A549 (cell line): ENCODE measurements around the gene RAPGEF4. TPM values are rescaled to one million over a fixed set of nuclear protein-coding genes. Genes with fewer than 3 reads are reported as not detected.
A peak's percentile ranks its signal among the peaks of the same experiment; 100 is the strongest.

Experiments used
- ATAC-seq, 2 experiments: fragments of 200-7000 bp in 1 of 2; fragments of >200 bp in 1 of 2; cut with Nextera tagmentation in 1 of 2; cut with Tn5 transposase in 1 of 2; 3 replicates each; pipeline versions ENCODE4 v1.8.0 to v1.9.1; 2018 to 2020; ENCODE audit warnings: mild to moderate bottlenecking in 1 of 2, moderate library complexity in 1 of 2
- CTCF ChIA-PET: fragments of 300-600 bp; sonication (Branson Sonifier 250); formaldehyde crosslinking; extraction: SDS; loops from one replicate; lab custom pipeline; 2021; ENCODE audit warnings: antibody characterized with exemption, inconsistent platforms; lab: Yijun Ruan, JAX
- POLR2A ChIA-PET: fragments of 350-600 bp; formaldehyde crosslinking; extraction: SDS; loops from one replicate; lab custom pipeline; 2021; ENCODE audit warnings: antibody characterized with exemption, inconsistent platforms; lab: Yijun Ruan, JAX
- DNase-seq, 2 experiments: peaks; one replicate each; pipeline versions ENCODE4 v3.0.0 to v3.0.0-alpha.2; 2011 to 2016; ENCODE audit warnings: low read depth in 1 of 2, low spot score in 1 of 2
- FAIRE-seq: peaks from 2 replicates; lab custom pipeline; 2011; peaks lifted over from hg19 to GRCh38; lab: Jason Lieb, UNC
- H3K27ac ChIP-seq, 2 experiments: fragments of >200 bp; sonication (Bioruptor Twin); formaldehyde crosslinking; 3 replicates each; pipeline ENCODE4 v1.5.1; 2016 to 2017
- H3K4me1 ChIP-seq: fragments of >200 bp; sonication (Bioruptor Twin); formaldehyde crosslinking; 3 replicates; pipeline ENCODE4 v1.6.1; 2016
- H3K4me2 ChIP-seq: fragments of >200 bp; sonication (Bioruptor Twin); formaldehyde crosslinking; 3 replicates; pipeline ENCODE4 v1.6.1; 2016
- H3K4me3 ChIP-seq: fragments of >200 bp; sonication (Bioruptor Twin); formaldehyde crosslinking; 3 replicates; pipeline ENCODE4 v1.5.1; 2016
- H3K9me3 ChIP-seq: fragments of >200 bp; sonication (Bioruptor Twin); formaldehyde crosslinking; 3 replicates; pipeline ENCODE4 v1.6.1; 2016
- CBX8 ChIP-seq: fragments of 200-600 bp; sonication (generic); IDR thresholded peaks from 2 replicates; pipeline ENCODE4 v1.6.1; 2016
- CEBPB ChIP-seq, 2 experiments: fragments of >200 bp in 1 of 2; sonication (Bioruptor Twin) in 1 of 2; formaldehyde crosslinking in 1 of 2; IDR thresholded peaks; 2 replicates each; pipeline ENCODE4 v1.6.1; 2012 to 2016
- CTCF ChIP-seq: fragments of >200 bp; sonication (Bioruptor Twin); formaldehyde crosslinking; IDR thresholded peaks from 3 replicates; pipeline ENCODE4 v1.5.1; 2016
- FOSL2 ChIP-seq, 2 experiments: fragments of 450-650 bp in 1 of 2; fragments of >200 bp in 1 of 2; sonication (Bioruptor Twin) in 1 of 2; formaldehyde crosslinking; IDR thresholded peaks; 2 replicates each; pipeline versions ENCODE4 v1.5.0 to v1.6.1; 2016 to 2020; ENCODE audit warnings: mild to moderate bottlenecking in 1 of 2, moderate library complexity in 1 of 2
- HOXA7 ChIP-seq: fragments of 250-450 bp; sonication (Bioruptor Pico); IDR thresholded peaks from 2 replicates; pipeline ENCODE4 v1.5.0; 2020; ENCODE audit warnings: mild to moderate bottlenecking, moderate library complexity
- HOXB13 ChIP-seq: fragments of 250-450 bp; sonication (Bioruptor Pico); IDR thresholded peaks from 2 replicates; pipeline ENCODE4 v1.5.0; 2020; ENCODE audit warnings: low read depth, mild to moderate bottlenecking, moderate library complexity
- JUN ChIP-seq, 2 experiments: fragments of >200 bp; sonication (Bioruptor Twin); formaldehyde crosslinking; IDR thresholded peaks; 2 replicates in 1 of 2; 3 replicates in 1 of 2; pipeline ENCODE4 v1.6.1; 2016 to 2017
- JUNB ChIP-seq: fragments of >200 bp; sonication (Bioruptor Twin); formaldehyde crosslinking; IDR thresholded peaks from 2 replicates; pipeline ENCODE4 v1.6.1; 2016
- KDM1A ChIP-seq: fragments of 200-600 bp; sonication (generic); IDR thresholded peaks from 2 replicates; pipeline ENCODE4 v1.6.1; 2016; ENCODE audit warnings: low read depth, mild to moderate bottlenecking
- NFE2L2 ChIP-seq: fragments of 150-350 bp; conservative IDR thresholded peaks from 2 replicates; pipeline ENCODE4 v1.6.1; 2014; ENCODE audit warnings: low read length
- PBX3 ChIP-seq: IDR thresholded peaks from 2 replicates; pipeline ENCODE4 v1.6.1; 2012
- RAD21 ChIP-seq, 2 experiments: fragments of >200 bp in 1 of 2; sonication (Bioruptor Twin) in 1 of 2; formaldehyde crosslinking in 1 of 2; IDR thresholded peaks in 1 of 2; conservative IDR thresholded peaks in 1 of 2; 2 replicates in 1 of 2; 3 replicates in 1 of 2; pipeline ENCODE4 v1.6.1; 2012 to 2018; ENCODE audit warnings: inconsistent platforms in 1 of 2
- SREBF2 ChIP-seq: fragments of 450-650 bp; IDR thresholded peaks from 2 replicates; pipeline ENCODE4 v1.6.1; 2014; ENCODE audit warnings: mild to moderate bottlenecking, moderate library complexity
- TP53 ChIP-seq: fragments of 250-450 bp; sonication (Bioruptor Pico); IDR thresholded peaks from 2 replicates; pipeline ENCODE4 v1.5.0; 2021; ENCODE audit warnings: mild to moderate bottlenecking, moderate library complexity
- ZC3H11A ChIP-seq: fragments of 450-650 bp; IDR thresholded peaks from 2 replicates; pipeline ENCODE4 v1.6.1; 2014; ENCODE audit warnings: antibody characterized with exemption, mild to moderate bottlenecking
- ZNF302 ChIP-seq: fragments of 250-450 bp; sonication (Bioruptor Pico); IDR thresholded peaks from 2 replicates; pipeline ENCODE4 v1.9.0; 2021; ENCODE audit warnings: inconsistent platforms, mild to moderate bottlenecking, moderate library complexity
- WGBS: methylation state at CpG from one replicate; pipeline ENCODE4 v1.1.6; 2017; ENCODE audit errors: missing lambda C conversion rate; 5-methylcytosine and 5-hydroxymethylcytosine counted together
- polyA plus RNA-seq, 4 experiments: library from polyadenylated mRNA; depleted of rRNA in 3 of 4; stranded (reverse); fragments of >200 nt; fragmentation: RNase III in 1 of 4; extraction: RNeasy Plus Mini Kit Qiagen cat#74134 plus additional on column Dnase treatment in 1 of 4; gene quantifications; 2 replicates in 3 of 4; 3 replicates in 1 of 4; pipeline ENCODE4 v1.2.3, GENCODE V29; 2011 to 2017
- TF ChIP-seq, protein P1 (sequence below): fragments of 450-650 bp; IDR thresholded peaks from 2 replicates; pipeline ENCODE4 v1.6.1; 2014; ENCODE audit warnings: antibody characterized with exemption
- TF ChIP-seq, protein P2 (sequence below): fragments of 150-350 bp; IDR thresholded peaks from 2 replicates; pipeline ENCODE4 v1.6.1; 2014; ENCODE audit warnings: low read depth, mild to moderate bottlenecking, low read length
- TF ChIP-seq, protein P3 (sequence below): IDR thresholded peaks from 2 replicates; pipeline ENCODE4 v1.6.1; 2012
- TF ChIP-seq, protein P4 (sequence below): IDR thresholded peaks from 2 replicates; pipeline ENCODE4 v1.6.1; 2012; ENCODE audit warnings: low read depth, borderline replicate concordance

Gene RAPGEF4
- polyA plus RNA-seq, 2 of the 4 experiments (the other 2 are of a cell fraction) = 0.18 to 1.1 TPM

GRCh38 chr2:172993139-172993538 is 257.5 kb downstream of the RAPGEF4 start (continued):
- TF ChIP-seq, protein P1, sequence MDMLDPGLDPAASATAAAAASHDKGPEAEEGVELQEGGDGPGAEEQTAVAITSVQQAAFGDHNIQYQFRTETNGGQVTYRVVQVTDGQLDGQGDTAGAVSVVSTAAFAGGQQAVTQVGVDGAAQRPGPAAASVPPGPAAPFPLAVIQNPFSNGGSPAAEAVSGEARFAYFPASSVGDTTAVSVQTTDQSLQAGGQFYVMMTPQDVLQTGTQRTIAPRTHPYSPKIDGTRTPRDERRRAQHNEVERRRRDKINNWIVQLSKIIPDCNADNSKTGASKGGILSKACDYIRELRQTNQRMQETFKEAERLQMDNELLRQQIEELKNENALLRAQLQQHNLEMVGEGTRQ = no peak
- TF ChIP-seq RAD21 (conservative IDR thresholded peaks at IDR 0.05 in 1 of 2, IDR thresholded peaks at IDR 0.05 in 1 of 2) = no peak

DNA sequence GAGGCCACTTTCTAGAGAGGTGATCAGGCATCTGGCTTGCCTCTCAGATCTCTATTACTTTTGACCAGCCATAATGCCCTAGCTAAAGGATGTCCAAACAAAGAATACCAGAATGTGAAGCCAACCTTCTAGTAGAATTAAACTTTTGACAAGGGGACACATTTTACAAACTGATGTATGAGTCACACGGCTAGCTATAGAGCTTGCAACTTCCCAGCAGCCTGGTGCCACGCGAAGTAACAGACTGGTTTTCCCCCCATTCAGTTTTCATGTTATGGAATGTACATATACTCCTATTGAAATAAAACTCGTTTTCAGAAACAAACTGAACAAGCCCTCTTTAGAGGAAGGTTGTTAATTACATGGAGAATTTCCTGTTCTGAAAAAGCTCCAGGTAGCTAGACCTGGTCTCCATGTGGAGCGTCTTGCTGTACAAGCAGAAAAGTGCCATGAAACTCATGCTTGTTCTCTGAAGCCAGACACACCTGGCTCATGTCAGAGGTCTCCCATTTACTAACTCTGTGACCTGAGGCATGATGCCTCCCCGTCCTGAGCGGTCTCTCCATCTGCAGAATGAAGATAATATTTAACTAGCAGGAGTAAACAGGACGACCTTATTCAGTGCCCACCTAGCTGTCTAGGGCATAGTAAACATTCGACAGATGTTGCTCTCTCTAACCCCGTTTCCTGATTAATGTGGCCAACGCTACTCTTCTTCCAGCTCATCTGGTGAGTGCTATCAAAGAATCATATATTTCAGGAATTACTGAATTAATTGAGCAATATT is 258.5 kb downstream of the RAPGEF4 start:
- Histone ChIP-seq H3K27ac (peak overlapping the region; percentile 71 to 86), H3K9me3 (0 out of 3 replicates have a peak, but pooled peaks cover 2% of the 10 kb centered on the region), H3K4me3 (no peak overlapping the region), H3K4me1 (peaks cover 57% of the 10 kb centered on the region)
- ChIA-PET CTCF (interaction anchor here (0.5 to 2.2 kb wide), 11 partner anchors 8 to 187 kb away, joined by 3 to 9 read pairs (median 4); no protein-coding TSS in a partner anchor), POLR2A (interaction anchor here (0.6 to 1.6 kb wide), 2 partner anchors 8 to 1125 kb away, joined by 3 read pairs; no protein-coding TSS in a partner anchor)
- no peak for DNase-seq
- ATAC-seq = no peak
- WGBS = 67% methylated on average over 11 of the region's 11 CpGs
- TF ChIP-seq FOSL2 (IDR thresholded peaks at IDR 0.05) (no peak), FOSL2 (CRISPR knock-in tag; IDR thresholded peaks at IDR 0.05) (peak; percentile 37; the same call in 1 of the 2 replicates), HOXB13 (CRISPR knock-in tag) (peak; percentile 9; the same call in 1 of the 2 replicates), SREBF2 (no peak)
- TF ChIP-seq, all 56 proteins: peak for 2
- no peak for FAIRE-seq
- H3K4me2 ChIP-seq = peak overlapping the region; percentile 67; the same call in 2 of the 3 replicates

DNA sequence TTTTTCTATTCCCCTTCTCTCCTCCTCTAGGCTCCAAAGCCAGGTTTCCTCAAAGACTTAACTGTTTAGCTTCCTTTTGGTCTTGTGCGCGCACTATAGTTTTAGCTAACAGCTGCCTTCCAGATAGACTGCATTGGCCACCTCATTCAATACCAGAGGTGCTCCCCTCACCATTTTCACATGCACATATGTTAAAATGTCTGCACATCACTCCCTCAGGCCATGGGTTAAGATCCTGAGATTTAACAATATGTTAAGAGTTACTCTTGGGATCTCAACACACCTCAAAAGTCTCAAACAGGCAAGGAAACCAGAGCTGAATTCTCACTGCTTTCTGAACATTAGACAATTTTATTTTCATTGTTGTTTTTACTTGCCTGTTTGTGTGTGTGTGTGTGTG is 259.2 kb downstream of the RAPGEF4 start:
- FAIRE-seq = no peak
- H3K27ac ChIP-seq = peak overlapping the region; percentile 71 to 86
- peak overlapping the region; percentile 67 for H3K4me2 ChIP-seq
- peaks cover 64% of the 10 kb centered on the region for H3K4me1 ChIP-seq
- 100% methylated on average over 2 of the region's 2 CpGs for WGBS
- no peak for ATAC-seq
- H3K4me3 ChIP-seq = no peak overlapping the region
- CTCF ChIA-PET = interaction anchor here (0.5 to 2.5 kb wide), 13 partner anchors 9 to 63 kb away, joined by 3 to 9 read pairs (median 4); no protein-coding TSS in a partner anchor
- H3K9me3 ChIP-seq = 0 out of 3 replicates have a peak, but pooled peaks cover 2% of the 10 kb centered on the region
- no peak for DNase-seq
- POLR2A ChIA-PET = no interaction called here
- TF ChIP-seq TP53 (CRISPR knock-in tag) = 0 out of 2 replicates have a peak, but pooled peaks have one; percentile 33
- TF ChIP-seq PBX3 = no peak

DNA sequence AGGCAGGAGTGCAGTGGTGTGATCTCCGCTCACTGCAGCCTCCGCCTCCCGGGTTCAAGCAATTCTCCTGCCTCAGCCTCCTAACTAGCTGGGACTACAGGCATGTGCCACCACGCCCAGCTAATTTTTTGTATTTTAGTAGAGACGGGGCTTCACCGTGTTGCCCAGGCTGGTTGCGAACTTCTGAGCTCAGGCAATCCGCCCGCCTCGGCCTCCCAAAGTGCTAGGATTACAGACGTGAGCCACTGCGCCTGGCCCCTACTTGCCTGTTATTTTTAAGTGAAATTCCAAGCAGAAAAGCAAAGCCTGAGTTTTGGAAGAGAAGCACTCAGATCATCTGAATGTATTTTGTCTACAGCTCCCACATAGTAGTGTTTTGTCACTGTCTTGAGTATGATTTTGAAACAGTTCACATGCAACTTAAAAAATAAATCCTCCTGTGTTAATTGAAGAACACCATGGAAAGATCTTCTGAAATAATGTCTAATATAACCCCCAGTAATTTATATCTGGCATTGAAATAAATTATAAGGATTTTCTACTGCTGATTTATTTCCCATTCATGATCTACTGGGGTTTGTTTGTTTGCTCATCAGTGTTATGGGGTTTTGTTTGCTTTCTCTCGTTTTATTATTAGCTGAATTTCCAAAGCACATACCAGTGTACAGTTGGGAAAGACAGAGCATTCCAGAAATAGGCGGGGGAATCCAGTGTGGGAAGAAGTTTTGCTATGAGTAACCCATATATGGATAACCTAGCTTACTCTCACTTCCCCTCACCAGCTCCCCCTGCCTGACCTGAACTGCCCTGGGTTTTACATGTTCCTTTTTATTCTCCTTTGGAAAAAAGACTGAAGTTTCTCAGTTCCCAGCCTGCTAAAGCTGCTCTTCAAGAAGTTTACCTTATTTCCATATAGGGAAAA is 259.9 kb downstream of the RAPGEF4 start:
- ATAC-seq (peak; percentile 96 to 99), FAIRE-seq (peak; percentile 68), DNase-seq (peak; percentile 51 to 97)
- CTCF ChIA-PET = interaction anchor here (0.8 to 2.5 kb wide), 10 partner anchors 10 to 64 kb away, joined by 3 to 9 read pairs (median 4); no protein-coding TSS in a partner anchor
- Histone ChIP-seq H3K4me2 (peak overlapping the region; percentile 67), H3K4me3 (no peak overlapping the region), H3K4me1 (peaks cover 65% of the 10 kb centered on the region), H3K27ac (peak overlapping the region; percentile 71 to 86), H3K9me3 (0 out of 3 replicates have a peak, but pooled peaks cover 2% of the 10 kb centered on the region)
- POLR2A ChIA-PET = interaction anchor here (0.6 to 1.1 kb wide), 2 partner anchors 10 to 1056 kb away, joined by 3 read pairs; no protein-coding TSS in a partner anchor
- WGBS = 60% methylated on average over 14 of the region's 14 CpGs
- TF ChIP-seq ZNF302 (CRISPR knock-in tag) = no peak
- TF ChIP-seq, protein P2, sequence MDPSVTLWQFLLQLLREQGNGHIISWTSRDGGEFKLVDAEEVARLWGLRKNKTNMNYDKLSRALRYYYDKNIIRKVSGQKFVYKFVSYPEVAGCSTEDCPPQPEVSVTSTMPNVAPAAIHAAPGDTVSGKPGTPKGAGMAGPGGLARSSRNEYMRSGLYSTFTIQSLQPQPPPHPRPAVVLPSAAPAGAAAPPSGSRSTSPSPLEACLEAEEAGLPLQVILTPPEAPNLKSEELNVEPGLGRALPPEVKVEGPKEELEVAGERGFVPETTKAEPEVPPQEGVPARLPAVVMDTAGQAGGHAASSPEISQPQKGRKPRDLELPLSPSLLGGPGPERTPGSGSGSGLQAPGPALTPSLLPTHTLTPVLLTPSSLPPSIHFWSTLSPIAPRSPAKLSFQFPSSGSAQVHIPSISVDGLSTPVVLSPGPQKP = no peak
- TF ChIP-seq HOXA7 (CRISPR knock-in tag) = no peak; the same call in 1 of the 2 replicates
- peak; percentile 8; the same call in 1 of the 3 replicates for TF ChIP-seq CTCF
- no peak for TF ChIP-seq CBX8
- peak; percentile 54 to 77; a peak in 4 of 5 replicates for TF ChIP-seq JUN (IDR thresholded peaks at IDR 0.05)
- TF ChIP-seq RAD21 (conservative IDR thresholded peaks at IDR 0.05 in 1 of 2, IDR thresholded peaks at IDR 0.05 in 1 of 2) = peak in 1 of 2 experiments; percentile 43; a peak in 2 of 5 replicates
- TF ChIP-seq ZC3H11A = no peak
- TF ChIP-seq NFE2L2 = no peak
- no peak for TF ChIP-seq KDM1A
- TF ChIP-seq, protein P3, sequence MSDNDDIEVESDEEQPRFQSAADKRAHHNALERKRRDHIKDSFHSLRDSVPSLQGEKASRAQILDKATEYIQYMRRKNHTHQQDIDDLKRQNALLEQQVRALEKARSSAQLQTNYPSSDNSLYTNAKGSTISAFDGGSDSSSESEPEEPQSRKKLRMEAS = peak; percentile 24; the same call in 1 of the 2 replicates
- peak; percentile 54; the same call in 1 of the 2 replicates for TF ChIP-seq JUNB
- TF ChIP-seq CEBPB (IDR thresholded peaks at IDR 0.05) = peak; percentile 84 to 93
- TF ChIP-seq, protein P4, sequence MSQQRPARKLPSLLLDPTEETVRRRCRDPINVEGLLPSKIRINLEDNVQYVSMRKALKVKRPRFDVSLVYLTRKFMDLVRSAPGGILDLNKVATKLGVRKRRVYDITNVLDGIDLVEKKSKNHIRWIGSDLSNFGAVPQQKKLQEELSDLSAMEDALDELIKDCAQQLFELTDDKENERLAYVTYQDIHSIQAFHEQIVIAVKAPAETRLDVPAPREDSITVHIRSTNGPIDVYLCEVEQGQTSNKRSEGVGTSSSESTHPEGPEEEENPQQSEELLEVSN = no peak
